Left ventricle myocardium inferior (tissue), 1 donor: ENCODE results near the gene BMPR1A. TPM values are rescaled to one million over a fixed set of nuclear protein-coding genes. Genes with fewer than 3 reads are reported as not detected.
"Not testable (repeated sequence)": the region's sequence is repeated elsewhere in the genome, so short reads cannot be mapped to it uniquely, and the experiment has no call there.

Source experiments
- DNase-seq: peaks from one replicate; pipeline ENCODE4 v3.0.0-alpha.2; 2020
- H3K27ac ChIP-seq: fragments of 200-600 bp; replicated peaks from 2 replicates; pipeline ENCODE4 v1.8.0; 2021
- H3K27me3 ChIP-seq: fragments of 200-600 bp; 2 replicates; pipeline ENCODE4 v1.8.0; 2021; ENCODE audit warnings: low read depth
- H3K36me3 ChIP-seq: fragments of 200-600 bp; 2 replicates; pipeline ENCODE4 v1.8.0; 2021
- H3K4me1 ChIP-seq: fragments of 200-600 bp; 2 replicates; pipeline ENCODE4 v1.8.0; 2021
- H3K4me3 ChIP-seq: fragments of 200-600 bp; 2 replicates; pipeline ENCODE4 v1.8.0; 2021; ENCODE audit warnings: mild to moderate bottlenecking, moderate library complexity
- H3K9me3 ChIP-seq: fragments of 200-600 bp; replicated peaks from 2 replicates; pipeline ENCODE4 v1.8.0; 2021
- intact Hi-C: fragments of 100-400 bp; cut with micrococcal nuclease; formaldehyde crosslinking; loops from one replicate; pipeline ENCODE4 v1.11.0; 2022
- total RNA-seq: library from RNA; stranded (reverse); fragmentation: NEBNext Ultra II Directional; extraction: Animal tissue kit (Norgen Biotek cat#: 25700); gene quantifications from one replicate; pipeline ENCODE4 v1.2.1, GENCODE V29; 2021
- TF ChIP-seq, protein P1 (sequence below): fragments of 200-600 bp; IDR thresholded peaks from 2 replicates; pipeline ENCODE4 v1.8.0; 2021; ENCODE audit warnings: antibody characterized with exemption, mild to moderate bottlenecking, borderline replicate concordance
- donor health status: DM: no; HTN: yes; CAD: no; lungs with severe emphysema.

The BMPR1A gene
- total RNA-seq, 1 donor from 2014 or later = 43.8 TPM

DNA sequence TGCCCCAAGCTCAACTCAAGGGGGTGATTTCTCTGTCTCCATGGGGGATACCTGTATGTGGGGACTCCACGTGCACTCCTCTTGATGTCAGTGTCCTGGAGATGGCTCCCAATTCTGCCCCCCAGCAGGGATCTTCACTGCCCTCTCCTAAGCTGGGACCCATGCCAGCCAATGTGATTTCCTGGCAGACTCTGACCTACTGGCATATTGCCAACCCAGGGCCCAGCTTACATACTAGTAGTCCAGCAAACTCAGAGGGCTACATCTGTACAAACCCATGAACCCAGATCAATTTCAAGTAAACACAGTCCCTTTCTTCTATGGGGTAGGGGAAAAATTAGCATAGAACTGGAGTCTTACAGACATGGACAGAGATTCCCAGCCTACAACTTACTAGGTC lies 26.2 kb upstream of the BMPR1A start:
- Histone ChIP-seq H3K4me1 (peaks cover 93% of the 10 kb centered on the region), H3K36me3 (peaks cover 29% of the 10 kb centered on the region), H3K9me3 (no peaks in the 10 kb centered on the region), H3K4me3 (no peak overlapping the region), H3K27me3 (peaks cover 39% of the 10 kb centered on the region), H3K27ac (peak overlapping the region; percentile 91)
- intact Hi-C loops = no loop called here
- TF ChIP-seq, protein P1, sequence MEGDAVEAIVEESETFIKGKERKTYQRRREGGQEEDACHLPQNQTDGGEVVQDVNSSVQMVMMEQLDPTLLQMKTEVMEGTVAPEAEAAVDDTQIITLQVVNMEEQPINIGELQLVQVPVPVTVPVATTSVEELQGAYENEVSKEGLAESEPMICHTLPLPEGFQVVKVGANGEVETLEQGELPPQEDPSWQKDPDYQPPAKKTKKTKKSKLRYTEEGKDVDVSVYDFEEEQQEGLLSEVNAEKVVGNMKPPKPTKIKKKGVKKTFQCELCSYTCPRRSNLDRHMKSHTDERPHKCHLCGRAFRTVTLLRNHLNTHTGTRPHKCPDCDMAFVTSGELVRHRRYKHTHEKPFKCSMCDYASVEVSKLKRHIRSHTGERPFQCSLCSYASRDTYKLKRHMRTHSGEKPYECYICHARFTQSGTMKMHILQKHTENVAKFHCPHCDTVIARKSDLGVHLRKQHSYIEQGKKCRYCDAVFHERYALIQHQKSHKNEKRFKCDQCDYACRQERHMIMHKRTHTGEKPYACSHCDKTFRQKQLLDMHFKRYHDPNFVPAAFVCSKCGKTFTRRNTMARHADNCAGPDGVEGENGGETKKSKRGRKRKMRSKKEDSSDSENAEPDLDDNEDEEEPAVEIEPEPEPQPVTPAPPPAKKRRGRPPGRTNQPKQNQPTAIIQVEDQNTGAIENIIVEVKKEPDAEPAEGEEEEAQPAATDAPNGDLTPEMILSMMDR = no peak
- peak; percentile 59 for DNase-seq

DNA sequence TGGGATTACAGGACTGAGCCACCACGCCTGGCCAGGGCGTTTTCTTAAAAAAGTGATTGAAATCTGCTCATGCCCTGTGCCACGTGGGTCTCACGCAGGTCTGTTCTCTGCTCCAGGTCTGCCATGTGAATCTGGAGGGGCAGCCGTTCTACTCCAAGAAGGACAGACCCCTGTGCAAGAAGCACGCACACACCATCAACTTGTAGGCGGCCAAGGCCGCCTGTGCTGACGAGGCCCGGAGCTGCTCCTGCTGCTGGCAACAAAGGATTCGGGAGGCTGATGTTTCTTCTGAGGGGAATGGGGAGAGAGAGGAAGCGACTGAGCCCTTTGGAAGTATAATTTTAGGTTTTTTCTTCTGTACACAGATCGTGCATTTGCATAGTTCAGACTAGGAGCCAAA lies 23.6 kb upstream of the BMPR1A start:
- Histone ChIP-seq H3K36me3 (peaks cover 16% of the 10 kb centered on the region), H3K27me3 (peaks cover 45% of the 10 kb centered on the region), H3K4me3 (no peak overlapping the region), H3K27ac (peak overlapping the region; percentile 91), H3K9me3 (no peaks in the 10 kb centered on the region), H3K4me1 (peaks cover 71% of the 10 kb centered on the region)
- no peak for DNase-seq
- TF ChIP-seq, protein P1 = no peak
- intact Hi-C loops = no loop called here

DNA sequence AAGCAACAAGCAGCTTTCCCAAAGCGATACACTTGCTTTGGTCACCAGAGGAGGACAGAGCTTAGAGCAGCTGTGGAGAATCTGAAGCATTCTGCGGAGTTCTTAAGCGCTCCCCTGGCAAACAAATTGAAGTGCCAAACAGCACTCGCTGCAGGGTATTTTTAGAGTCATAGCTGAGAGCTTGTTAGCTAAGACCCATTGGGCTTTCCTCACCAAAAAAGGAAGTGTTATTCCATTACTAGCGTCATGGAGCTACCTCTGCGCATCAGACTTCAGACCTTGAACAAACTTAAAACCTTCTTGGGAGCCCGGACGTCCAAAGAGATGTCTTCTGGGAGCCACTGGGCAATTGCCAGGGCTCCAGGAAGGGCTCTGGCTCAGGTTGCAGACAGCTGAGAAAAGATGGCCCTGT lies 23.2 kb upstream of the BMPR1A start:
- peaks cover 45% of the 10 kb centered on the region for H3K27me3 ChIP-seq
- H3K4me1 ChIP-seq = peaks cover 68% of the 10 kb centered on the region
- TF ChIP-seq, protein P1 = no peak
- no peak overlapping the region for H3K4me3 ChIP-seq
- intact Hi-C loops = no loop called here
- peak overlapping the region; percentile 91 for H3K27ac ChIP-seq
- H3K36me3 ChIP-seq = peaks cover 11% of the 10 kb centered on the region
- DNase-seq = no peak
- H3K9me3 ChIP-seq = no peaks in the 10 kb centered on the region

DNA sequence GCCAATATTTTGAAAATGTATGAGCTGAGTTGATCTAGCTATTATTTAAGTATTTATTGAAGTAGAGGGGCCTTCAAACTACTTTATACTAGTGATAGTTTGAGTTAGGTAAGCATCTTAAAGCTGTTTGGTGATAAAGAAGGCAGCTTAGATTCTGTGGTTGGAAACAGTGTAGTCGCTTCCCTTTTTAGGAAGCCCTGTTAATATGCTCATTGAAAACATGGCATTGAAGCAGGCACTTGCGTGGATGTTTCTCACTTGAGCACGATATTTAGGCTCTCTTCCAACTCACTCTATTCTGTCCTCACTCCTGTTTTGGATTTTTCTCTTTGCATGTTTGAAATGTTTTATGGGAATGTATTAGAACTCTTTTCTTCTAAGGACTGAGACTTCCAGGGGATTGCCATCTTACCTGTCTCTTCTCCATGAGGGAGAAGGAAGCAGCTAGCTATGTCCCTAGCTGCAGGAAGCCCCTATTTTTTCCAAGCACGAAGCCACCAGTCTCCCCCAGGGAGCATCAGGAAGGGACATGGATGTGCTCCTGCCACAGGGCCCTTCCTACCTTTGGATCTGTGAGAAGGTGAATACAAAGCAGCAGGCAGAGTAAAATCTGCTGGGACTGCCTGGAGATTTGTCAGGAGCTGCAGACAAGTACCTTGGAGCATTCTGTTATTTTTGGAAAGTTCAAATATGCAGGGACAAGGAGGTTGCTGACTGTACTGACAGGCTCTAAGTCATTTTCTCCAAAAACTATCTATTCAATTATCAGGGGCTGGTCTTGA lies 22.0 kb upstream of the BMPR1A start:
- H3K4me3 ChIP-seq = no peak overlapping the region
- no peak for DNase-seq
- H3K4me1 ChIP-seq = peaks cover 57% of the 10 kb centered on the region
- TF ChIP-seq, protein P1 = no peak
- peaks cover 50% of the 10 kb centered on the region for H3K27me3 ChIP-seq
- H3K27ac ChIP-seq = peak overlapping the region; percentile 91
- H3K36me3 ChIP-seq = peaks cover 7% of the 10 kb centered on the region
- intact Hi-C loops = no loop called here
- H3K9me3 ChIP-seq = no peaks in the 10 kb centered on the region

DNA sequence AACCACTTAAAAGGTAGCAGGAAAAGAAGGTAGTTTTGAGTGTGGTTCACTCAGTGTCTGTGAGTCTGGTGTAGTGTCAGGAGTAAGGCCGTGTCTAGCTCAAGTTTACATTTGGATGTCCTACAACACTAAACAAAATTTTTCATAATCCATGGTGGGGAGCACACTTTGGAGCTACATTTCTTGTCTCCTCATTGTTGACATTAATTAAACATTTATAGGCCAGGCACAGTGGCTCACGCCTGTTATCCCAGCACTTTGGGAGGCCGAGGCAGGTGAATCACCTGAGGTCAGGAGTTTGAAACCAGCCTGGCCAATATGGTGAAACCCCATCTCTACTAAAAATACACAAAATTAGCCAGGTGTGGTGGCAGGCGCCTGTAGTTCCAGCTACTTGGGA lies 21.1 kb upstream of the BMPR1A start:
- H3K4me3 ChIP-seq, DNase-seq, H3K9me3 ChIP-seq, H3K36me3 ChIP-seq, intact Hi-C loops: not testable (repeated sequence)
- Histone ChIP-seq H3K27ac (peak overlapping the region; percentile 38), H3K4me1 (peaks cover 48% of the 10 kb centered on the region), H3K27me3 (peaks cover 52% of the 10 kb centered on the region)

DNA sequence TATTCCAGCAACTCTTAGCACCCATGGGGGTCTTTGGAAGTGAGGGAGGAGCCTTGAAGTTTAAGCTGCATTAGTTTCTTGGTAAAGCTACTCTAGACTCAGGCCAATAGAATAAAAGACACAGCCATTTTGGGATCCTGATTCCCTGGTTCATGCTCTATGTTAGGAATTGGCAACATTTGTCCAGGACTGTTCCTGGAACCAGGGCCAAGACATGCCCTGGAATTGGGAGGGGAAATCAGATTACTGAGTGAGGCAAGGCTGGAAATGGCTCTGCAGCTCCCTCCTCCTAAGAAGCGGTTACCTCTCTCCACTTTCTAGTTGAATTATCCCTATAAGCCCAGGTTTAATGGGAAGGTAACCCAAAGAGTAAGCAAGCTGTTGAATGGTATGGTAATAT lies 14.2 kb upstream of the BMPR1A start:
- H3K27ac ChIP-seq = peak overlapping the region; percentile 4
- no peaks in the 10 kb centered on the region for H3K36me3 ChIP-seq
- H3K9me3 ChIP-seq = no peaks in the 10 kb centered on the region
- no peak overlapping the region for H3K4me3 ChIP-seq
- intact Hi-C loops = no loop called here
- TF ChIP-seq, protein P1 = no peak
- H3K27me3 ChIP-seq = peaks cover 90% of the 10 kb centered on the region
- H3K4me1 ChIP-seq = peaks cover 14% of the 10 kb centered on the region
- DNase-seq = no peak
